GM19463 (cell line): ENCODE data around the gene HABP2.

Experiments
- ATAC-seq: cut with Tn5 transposase; IDR thresholded peaks from one replicate; pipeline ENCODE4 v1.9.1; 2021; ENCODE audit warnings: mild to moderate bottlenecking, moderate library complexity; ENCODE audit not compliant: unreplicated experiment

HABP2 gene

GRCh38 chr10:113600569-113600968, 47.7 kb downstream of the HABP2 start:
- no peak for ATAC-seq

DNA sequence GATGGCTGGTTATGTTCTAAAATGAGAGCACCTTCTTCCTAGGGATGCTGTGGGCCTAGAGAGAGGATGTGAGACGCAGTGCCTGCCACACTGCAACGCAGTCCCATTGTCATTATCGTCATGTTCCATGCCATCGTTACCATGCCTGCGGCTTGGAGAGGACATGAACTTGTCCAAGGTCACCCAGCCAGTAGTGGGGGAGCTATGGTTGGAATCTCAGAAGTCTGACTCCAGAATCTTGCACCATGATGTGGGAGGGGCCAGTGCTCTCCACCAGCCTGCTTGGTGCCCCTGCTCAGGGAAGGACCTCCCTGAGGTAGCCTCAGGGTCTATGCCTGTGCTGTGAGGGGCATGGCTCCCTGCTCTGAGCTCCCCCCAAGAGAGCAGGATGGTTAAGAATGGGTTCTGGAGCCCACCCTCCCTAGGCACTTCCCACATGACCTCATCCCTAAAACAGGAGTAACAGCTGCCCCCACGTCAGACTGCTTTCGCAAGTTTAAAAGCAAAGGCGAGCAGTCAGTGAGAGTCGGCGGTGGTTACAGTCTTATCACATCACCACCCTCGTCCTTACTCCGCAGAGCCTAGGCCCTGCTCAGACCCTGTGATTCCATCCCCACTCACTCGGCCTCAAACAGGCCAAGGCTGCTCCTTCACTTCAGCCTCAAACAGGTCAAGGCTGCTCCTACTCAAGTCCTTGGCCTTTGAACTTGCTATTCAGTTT, 50.4 kb downstream of the HABP2 start:
- ATAC-seq: no peak

- ATAC-seq: no peak
Measured at GRCh38 chr10:113604572-113604971, 51.7 kb downstream of the HABP2 start.

DNA sequence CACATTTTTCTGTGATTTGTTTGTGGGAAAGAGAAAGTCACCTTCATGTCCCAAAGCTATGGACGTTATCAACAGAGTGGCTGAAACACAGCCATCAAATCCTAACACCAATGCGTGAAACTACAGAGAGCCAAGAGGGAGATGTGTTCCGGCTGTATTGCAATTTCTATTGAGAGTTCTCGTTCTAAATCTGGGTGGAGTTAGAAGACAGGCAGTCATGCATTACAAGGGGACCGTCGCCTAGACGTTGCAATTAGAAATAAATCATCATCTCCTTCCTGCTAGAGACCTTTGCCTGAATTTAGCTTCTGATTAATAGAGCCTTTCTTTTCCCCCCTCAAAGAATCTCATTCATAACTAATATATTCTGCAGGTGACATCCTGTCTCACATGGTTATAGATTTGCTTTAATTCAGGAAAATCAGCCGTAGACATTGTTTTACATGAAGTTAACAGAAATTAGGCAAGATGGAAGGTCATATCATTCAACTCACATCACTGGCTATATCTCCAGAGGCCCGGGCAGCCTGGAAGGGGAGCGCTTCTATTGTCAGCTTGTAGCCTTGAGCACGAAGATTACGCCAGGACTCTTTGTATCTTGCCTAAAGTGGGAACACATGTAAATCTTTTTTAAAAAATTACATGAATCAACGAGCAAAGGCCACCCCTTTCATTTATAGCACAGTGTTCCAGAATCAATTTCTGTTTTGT, 52.6 kb downstream of the HABP2 start:
- ATAC-seq: no peak

DNA sequence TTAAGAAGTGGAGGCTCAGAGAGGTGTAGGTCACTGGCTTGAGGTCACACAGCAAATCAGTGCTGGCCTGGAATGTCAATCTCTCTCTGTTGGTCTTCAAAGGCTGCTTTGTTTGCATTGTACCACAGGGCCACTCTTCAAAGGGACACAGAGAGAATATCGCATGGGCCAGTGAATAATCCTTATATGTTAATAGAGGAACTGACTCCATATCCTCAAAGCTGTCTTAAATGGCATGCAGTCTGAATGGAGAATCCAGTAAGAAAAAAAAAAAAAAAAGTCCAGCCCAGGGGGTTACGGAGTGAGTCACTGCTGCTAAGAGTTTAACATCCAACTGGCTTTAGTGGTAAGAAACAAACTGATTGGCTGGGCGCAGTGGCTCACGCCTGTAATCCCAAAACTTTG, 56.9 kb downstream of the HABP2 start:
- ATAC-seq: no peak

DNA sequence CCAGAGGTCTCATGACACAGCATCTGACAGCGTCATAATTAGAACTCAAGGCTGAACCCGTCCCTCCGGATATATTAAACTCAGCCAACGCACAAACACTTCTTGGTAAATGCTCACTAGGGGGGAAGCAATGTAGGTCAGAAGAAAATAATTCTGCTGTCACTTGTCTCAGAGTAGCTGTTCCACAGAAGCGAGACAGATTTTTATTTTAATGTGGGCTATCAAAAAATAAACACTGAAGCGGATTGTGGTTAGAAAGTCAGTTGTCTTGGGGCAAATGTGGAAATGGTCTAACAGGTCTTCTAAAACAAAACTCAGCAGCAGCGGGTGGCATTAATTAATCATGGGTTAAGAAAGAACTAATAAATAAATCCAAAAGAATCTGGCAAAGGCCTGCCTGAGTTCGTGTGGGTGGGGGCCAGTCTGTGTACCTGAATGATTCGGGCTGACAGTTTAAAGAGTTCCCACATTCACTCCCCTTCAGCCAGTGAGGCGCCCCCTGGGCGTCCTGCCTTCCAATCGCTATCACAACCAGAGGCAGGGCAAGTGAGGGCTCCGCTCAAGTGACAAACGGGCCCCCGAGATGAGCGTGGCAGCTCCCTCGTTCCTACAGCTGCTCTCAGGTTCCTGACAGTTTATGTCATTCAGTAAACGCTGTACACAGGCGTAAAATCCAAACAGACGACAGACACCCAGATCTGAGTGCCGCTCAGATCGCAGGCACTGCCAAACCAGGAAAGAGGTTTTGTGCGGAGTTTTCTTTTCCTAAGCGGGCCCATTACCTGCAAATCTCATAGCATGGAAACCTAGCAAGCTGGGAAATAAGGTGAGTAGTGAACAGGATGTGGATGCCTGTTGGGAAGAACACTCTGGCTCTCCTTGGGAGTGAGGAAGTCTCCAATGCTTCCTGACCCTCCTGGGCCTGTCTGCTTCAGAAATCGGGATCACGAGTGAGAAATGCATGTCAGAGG, 58.1 kb downstream of the HABP2 start:
- no peak for ATAC-seq

DNA sequence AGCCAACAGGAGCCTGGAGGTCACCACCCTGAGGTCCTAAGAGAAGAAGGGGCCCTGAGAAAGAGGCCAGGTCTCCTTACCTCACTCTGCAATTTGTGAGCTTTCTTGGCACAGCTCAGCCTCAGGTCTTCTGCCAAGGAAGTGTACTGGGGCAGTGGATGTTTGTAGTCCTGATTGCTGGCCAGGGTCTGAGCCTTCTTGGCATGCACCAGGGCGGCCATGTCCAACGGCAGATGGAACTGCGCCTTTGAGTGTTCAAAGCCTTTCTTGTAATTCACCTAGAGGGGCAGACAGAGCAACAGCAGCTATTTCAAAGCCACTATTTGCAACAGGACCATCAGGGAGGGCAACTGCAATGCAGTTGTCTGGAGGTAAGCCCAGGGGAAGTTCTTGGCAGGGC, 59.3 kb downstream of the HABP2 start:
- no peak for ATAC-seq

DNA sequence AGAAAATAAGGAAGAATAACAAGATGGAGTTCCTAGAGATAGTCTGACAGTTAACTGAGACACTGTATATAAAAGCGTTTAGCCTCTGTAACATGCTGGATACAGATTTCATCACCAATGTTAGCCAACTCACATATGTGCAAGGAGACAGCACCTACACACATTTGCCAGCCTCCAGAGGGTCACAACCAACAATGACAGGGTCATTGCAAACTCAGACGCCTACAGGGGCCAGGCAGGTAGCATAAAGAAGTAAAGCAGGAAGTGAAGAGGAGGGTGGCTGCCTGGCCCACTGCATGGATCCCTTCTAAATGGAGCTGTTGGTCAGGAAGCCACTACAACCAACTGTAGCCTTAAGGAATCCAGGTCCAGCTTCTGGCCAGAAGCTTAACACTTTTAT, 60.6 kb downstream of the HABP2 start:
- no peak for ATAC-seq

DNA sequence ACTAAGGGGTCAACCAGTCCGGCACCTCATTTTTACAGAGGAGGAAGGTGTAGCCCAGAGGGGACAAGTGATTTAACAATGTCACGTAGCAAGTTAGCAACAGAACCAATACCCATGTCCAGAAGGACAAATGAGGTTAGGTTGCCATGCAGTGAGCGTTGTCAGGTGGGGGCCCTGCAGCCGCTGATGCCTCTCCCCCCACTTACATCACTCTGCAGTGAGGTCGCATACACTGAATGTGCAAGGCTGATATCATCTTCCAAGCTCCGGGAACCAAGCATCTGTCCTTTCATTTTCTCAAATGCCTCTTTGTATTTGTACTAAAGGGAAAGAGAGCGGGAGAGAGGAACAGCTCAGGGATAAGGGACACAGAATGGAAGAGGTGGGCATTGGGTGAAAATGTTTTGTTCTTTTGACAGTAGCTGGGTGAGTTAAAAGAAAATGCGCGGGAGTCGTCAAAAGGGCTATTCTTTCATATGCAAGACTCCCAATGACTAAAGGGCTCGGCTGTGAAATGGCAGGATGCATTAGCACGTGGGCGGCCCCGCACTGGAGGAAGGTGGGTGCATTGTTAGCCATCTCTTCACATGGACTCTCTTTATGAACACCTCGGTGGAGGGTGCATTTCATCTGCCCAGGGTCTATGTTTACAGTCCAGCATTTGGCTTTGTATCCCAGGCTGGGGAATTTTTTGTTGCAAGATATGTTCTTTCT, 61.3 kb downstream of the HABP2 start:
- no peak for ATAC-seq

- no peak for ATAC-seq
Measured at GRCh38 chr10:113616244-113617074, 63.6 kb downstream of the HABP2 start.

DNA sequence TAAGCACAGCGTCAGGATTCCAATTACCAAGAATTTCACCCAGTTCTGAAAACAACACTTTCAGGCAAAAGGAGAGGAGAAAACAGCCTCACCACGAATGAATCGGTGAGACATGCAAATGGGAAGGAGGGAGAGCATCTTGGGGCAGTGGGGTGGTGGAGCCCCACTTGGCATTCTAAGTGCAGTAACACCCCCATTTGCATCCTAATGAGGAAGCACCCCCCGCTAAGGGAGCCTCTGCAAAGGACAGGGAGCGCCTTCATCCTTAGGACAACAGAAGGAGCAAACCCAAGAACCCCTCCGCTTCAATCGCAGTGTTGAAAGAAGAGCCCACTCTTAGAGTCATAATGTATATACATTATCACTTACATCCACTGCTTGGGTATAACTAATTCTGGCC, 64.2 kb downstream of the HABP2 start:
- no peak for ATAC-seq

DNA sequence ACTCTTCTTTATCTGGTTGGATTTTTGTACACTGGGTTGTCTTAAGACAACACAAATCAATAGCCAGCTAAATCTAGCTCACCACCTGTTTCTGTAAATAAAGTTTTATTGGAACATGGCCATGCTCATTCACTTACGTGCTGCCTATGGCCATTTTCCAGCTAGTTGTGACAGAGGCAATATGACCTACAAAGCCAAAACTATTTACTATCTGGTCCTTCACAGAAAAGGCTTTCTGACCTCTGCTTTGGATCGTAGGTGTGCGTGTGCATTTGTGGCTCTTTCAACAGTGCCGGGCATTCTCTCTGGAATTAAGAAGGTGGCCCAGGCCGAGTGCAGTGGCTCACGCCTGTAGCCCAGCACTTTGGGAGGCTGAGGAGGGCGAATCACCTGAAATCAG, 65.5 kb downstream of the HABP2 start:
- ATAC-seq: no peak

- ATAC-seq: no peak
Measured at GRCh38 chr10:113619401-113619800, 66.5 kb downstream of the HABP2 start.

DNA sequence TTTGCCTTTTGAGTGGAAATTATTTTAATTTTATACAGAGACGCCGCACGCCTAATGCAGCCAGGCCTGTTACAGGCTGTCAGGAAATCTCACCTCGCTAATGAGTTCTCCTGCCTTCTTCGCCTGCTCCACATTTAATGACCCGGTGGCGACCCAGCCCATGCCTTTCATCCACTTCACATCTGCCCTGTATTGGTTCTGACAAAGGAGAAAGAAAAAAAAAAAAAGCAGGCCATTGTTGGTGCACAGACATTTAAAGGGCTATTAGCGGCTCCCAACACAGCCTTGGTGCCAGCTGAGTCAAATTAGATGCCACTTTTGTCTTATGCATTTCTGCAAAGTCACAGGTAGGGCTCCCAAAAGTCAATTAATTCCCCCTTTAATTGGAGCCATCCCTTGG, 67.7 kb downstream of the HABP2 start:
- no peak for ATAC-seq

DNA sequence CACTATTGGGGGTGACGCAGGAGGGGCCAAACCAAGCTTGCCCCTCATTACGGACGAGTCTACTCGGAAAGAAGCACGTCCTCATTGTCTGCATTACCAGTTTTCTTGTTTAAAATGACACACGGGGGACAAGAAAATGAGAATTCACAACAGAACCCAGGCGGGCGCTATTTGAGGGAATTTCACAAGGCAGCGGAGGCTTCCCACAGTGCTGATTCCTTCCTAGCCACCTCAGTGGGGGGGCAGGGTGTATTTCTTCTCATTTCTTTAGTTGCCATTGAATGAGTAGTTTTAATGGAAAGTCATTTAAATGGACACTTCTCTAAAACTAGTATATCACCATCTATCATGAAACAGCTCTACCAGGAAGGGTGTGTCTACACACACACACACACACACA, 68.1 kb downstream of the HABP2 start:
- no peak for ATAC-seq

DNA sequence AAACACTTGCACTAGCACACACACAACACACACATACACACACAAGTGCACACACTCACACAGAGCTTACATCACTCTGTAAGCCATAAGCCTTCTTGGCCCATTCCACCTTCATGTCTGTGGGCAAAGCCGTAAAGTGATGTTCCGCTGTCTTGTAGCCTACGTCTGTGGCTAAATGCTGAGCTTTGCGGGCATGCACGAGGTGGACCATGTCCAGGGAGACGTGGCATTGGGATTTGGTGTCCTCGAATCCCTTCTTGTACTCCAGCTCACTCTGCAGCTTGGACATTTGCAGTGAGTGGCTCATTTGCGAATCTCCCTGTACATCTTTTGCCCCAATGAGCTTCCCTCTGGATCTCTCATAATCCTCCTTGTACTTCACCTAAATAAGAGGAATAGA, 68.9 kb downstream of the HABP2 start:
- no peak for ATAC-seq

DNA sequence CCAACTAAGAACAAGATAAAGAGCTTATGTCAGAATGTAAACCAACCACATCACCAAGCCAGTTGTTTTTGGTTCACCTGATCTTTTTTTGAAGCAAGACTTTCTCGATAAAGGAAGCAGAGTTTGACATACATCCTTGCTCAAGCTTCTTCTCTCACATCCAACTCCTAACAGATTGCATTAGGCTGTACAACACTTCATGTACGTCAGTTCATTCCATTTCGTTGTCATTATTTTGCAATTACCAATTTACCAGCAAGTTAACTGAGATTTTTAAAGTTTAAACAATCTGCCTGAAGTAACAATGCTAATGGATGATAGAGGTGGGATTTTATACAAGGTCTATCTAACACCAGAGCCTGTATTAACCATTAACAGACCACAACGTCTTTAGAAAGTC, 70.0 kb downstream of the HABP2 start:
- ATAC-seq: no peak

DNA sequence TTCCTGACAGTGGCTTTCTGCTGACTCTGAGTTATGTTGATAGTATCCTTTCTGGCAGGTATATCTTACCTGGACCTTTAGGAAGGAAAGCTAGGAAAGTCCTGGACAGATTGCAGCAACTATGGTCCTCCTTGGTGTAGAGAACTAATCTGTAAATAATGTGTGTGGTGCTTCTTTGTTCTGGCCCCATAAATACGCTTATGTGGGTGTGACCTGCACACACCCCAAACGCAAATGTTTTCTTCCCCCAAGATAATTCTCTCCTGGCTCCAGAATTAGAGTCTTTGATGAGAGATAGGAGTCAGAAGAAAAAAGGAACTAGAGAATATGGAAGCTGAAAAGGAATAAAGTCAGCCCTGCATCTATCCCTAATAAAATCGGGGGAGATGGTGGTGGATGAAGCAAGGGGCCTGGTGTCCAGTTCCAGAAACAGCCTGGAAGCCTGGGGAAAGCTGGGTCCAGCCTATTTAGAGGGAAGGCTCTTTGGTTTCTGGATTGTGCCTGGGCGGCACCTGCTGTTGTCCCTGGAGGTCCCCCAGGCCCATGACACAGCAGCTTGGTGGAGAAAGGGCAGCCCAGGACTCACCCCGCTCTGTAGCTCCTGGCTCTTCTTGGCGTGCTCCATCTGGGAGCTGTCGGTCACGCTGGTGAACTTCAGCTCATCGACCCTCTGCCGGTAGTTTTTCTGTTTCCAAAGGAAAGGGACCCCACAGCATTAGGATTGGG, 72.8 kb downstream of the HABP2 start:
- no peak for ATAC-seq

DNA sequence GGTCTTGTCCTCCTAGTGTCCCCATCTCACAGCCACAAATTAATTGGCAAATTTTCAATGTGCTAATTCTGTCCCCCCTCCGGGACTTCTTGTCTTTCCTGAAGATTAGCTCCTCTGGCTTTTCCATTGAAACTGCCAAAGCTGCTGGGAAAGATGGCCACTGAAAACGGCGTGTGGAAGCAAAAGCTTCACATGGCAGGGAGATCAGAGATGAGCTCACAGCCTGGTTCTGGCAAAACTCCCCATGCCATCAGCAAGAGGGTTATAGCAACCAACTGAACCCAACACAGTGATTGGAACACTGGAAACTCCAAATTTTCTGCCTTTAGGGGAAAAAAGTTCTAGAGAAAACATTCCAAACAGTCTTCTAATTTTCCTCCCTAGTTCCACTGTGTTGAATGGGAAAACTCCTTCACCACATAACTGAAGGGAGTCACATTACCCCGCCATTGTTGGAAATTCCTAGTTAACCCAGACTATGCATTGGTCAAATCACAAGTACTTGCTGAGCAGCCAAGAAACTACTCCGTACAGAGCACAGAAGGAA, 74.0 kb downstream of the HABP2 start:
- ATAC-seq: no peak
